Fibroblast of skin of scalp (primary cell): ENCODE data around the gene MEGF6.

Experiments
- DNase-seq: peaks from one replicate; pipeline ENCODE4 v3.0.0-alpha.2; 2013

MEGF6 gene

GRCh38 chr1:3481836-3482375 lies 129.4 kb downstream of the MEGF6 start:
- no peak for DNase-seq

GRCh38 chr1:3481046-3481445 lies 130.3 kb downstream of the MEGF6 start:
- no peak for DNase-seq

GRCh38 chr1:3480369-3480719 lies 131.0 kb downstream of the MEGF6 start:
- no peak for DNase-seq

- no peak for DNase-seq
These were observed 131.6 kb downstream of the MEGF6 start for GRCh38 chr1:3479511-3480368.

- no peak for DNase-seq
These were observed 133.1 kb downstream of the MEGF6 start for GRCh38 chr1:3478187-3478586.

- no peak for DNase-seq
These were observed 133.9 kb downstream of the MEGF6 start for GRCh38 chr1:3477241-3477995.

- no peak for DNase-seq
These were observed 134.6 kb downstream of the MEGF6 start for GRCh38 chr1:3476666-3477065.

GRCh38 chr1:3475839-3476573 lies 135.3 kb downstream of the MEGF6 start:
- DNase-seq = no peak

- no peak for DNase-seq
These were observed 136.9 kb downstream of the MEGF6 start for GRCh38 chr1:3474421-3474820.

GRCh38 chr1:3474016-3474415 lies 137.3 kb downstream of the MEGF6 start:
- no peak for DNase-seq

GRCh38 chr1:3473381-3473844 lies 137.9 kb downstream of the MEGF6 start:
- peak; percentile 95 for DNase-seq

- no peak for DNase-seq
These were observed 138.4 kb downstream of the MEGF6 start for GRCh38 chr1:3472906-3473305.

- no peak for DNase-seq
These were observed 139.0 kb downstream of the MEGF6 start for GRCh38 chr1:3472088-3472850.

- peak; percentile 84 for DNase-seq
These were observed 139.8 kb downstream of the MEGF6 start for GRCh38 chr1:3471356-3472087.

GRCh38 chr1:3470650-3471355 lies 140.5 kb downstream of the MEGF6 start:
- DNase-seq = no peak

- DNase-seq = no peak
These were observed 141.3 kb downstream of the MEGF6 start for GRCh38 chr1:3469849-3470649.

GRCh38 chr1:3469104-3469848 lies 142.0 kb downstream of the MEGF6 start:
- DNase-seq = no peak

GRCh38 chr1:3468236-3469103 lies 142.8 kb downstream of the MEGF6 start:
- no peak for DNase-seq
